Measurements from ENCODE around the gene BUD31.

Gene BUD31

GRCh38 chr7:99368750-99369389 is 39.9 kb upstream of the BUD31 start:
- DNase-seq (ENCODE audit: low read depth) = no peak
- H3K4me3 ChIP-seq (ENCODE audit: low read length) = no peak overlapping the region
- no peak for TF ChIP-seq CTCF (conservative IDR thresholded peaks at IDR 0.05; ENCODE audit: low read depth, low read length)

- no peak overlapping the region for H3K4me3 ChIP-seq (ENCODE audit: low read length)
- DNase-seq (ENCODE audit: low read depth) = no peak
- TF ChIP-seq CTCF (conservative IDR thresholded peaks at IDR 0.05; ENCODE audit: low read depth, low read length) = no peak
Observed at GRCh38 chr7:99369767-99370391, 38.9 kb upstream of the BUD31 start.

GRCh38 chr7:99371376-99371920 is 37.3 kb upstream of the BUD31 start:
- H3K4me3 ChIP-seq (ENCODE audit: low read length) = no peak overlapping the region
- DNase-seq (ENCODE audit: low read depth) = no peak
- TF ChIP-seq CTCF (conservative IDR thresholded peaks at IDR 0.05; ENCODE audit: low read depth, low read length) = no peak

GRCh38 chr7:99372275-99373090 is 36.3 kb upstream of the BUD31 start:
- peak; percentile 76 for DNase-seq (ENCODE audit: low read depth)
- no peak for TF ChIP-seq CTCF (conservative IDR thresholded peaks at IDR 0.05; ENCODE audit: low read depth, low read length)
- H3K4me3 ChIP-seq (ENCODE audit: low read length) = peak overlapping the region; percentile 32

- DNase-seq (ENCODE audit: low read depth) = no peak
- TF ChIP-seq CTCF (conservative IDR thresholded peaks at IDR 0.05; ENCODE audit: low read depth, low read length) = no peak
- peak overlapping the region; percentile 62 for H3K4me3 ChIP-seq (ENCODE audit: low read length)
Observed at GRCh38 chr7:99373091-99374066, 35.4 kb upstream of the BUD31 start.
